PC-3 (cell line): Measurements from ENCODE around the gene IBTK.
"Not testable (repeated sequence)": the region's sequence is repeated elsewhere in the genome, so short reads cannot be mapped to it uniquely, and the experiment has no call there.

ENCODE experiments used
- CTCF ChIP-seq: fragments of 300-600 bp; sonication (generic); conservative IDR thresholded peaks from 2 replicates; pipeline ENCODE4 v1.5.1; 2017; ENCODE audit warnings: antibody characterized with exemption, low read depth, mild to moderate bottlenecking, low read length
- EZH2 ChIP-seq: fragments of 300-600 bp; sonication (generic); IDR thresholded peaks from one replicate; pipeline ENCODE4 v1.6.1; 2017; ENCODE audit warnings: antibody characterized with exemption, mild to moderate bottlenecking, low read length; ENCODE audit not compliant: unreplicated experiment
- EZH2phosphoT487 ChIP-seq: fragments of 300-600 bp; sonication (generic); IDR thresholded peaks from 2 replicates; pipeline ENCODE4 v1.6.1; 2018; ENCODE audit warnings: mild to moderate bottlenecking, antibody characterized with exemption, low read length, borderline replicate concordance

- not testable (repeated sequence) for TF ChIP-seq CTCF, EZH2phosphoT487, EZH2
Measured at GRCh38 chr6:82254722-82255121, 7.2 kb upstream of the IBTK start.
